MM.1S (cell line): ENCODE measurements around the gene SOBP.

Experiments
- DNase-seq: peaks from one replicate; pipeline ENCODE4 v3.0.0-alpha.2; 2015
- H2AFZ ChIP-seq: fragments of 300-600 bp; sonication (generic); 2 replicates; pipeline ENCODE4 v1.6.0; 2016; ENCODE audit warnings: antibody characterized with exemption, low read length
- H3F3A ChIP-seq: fragments of 300-600 bp; sonication (generic); 2 replicates; pipeline ENCODE4 v1.6.1; 2016; ENCODE audit warnings: mild to moderate bottlenecking, antibody characterized with exemption, low read length, moderate library complexity, mixed read lengths; ENCODE audit not compliant: insufficient read depth
- H3K27ac ChIP-seq: fragments of 300-600 bp; sonication (generic); 2 replicates; pipeline ENCODE4 v1.5.1; 2016; ENCODE audit warnings: mild to moderate bottlenecking, low read length
- H3K27me3 ChIP-seq: fragments of 300-600 bp; sonication (generic); replicated peaks from 2 replicates; pipeline ENCODE4 v1.6.0; 2016; ENCODE audit warnings: low read length; ENCODE audit not compliant: insufficient read depth
- H3K36me3 ChIP-seq: fragments of 300-600 bp; sonication (generic); replicated peaks from 2 replicates; pipeline ENCODE4 v1.6.1; 2016; ENCODE audit warnings: mild to moderate bottlenecking, low read length, mixed read lengths; ENCODE audit not compliant: insufficient read depth
- H3K4me1 ChIP-seq: fragments of 300-600 bp; sonication (generic); 2 replicates; pipeline ENCODE4 v1.6.1; 2016; ENCODE audit warnings: low read length, mixed read lengths
- H3K4me2 ChIP-seq: fragments of 300-600 bp; sonication (generic); 2 replicates; pipeline ENCODE4 v1.6.0; 2016; ENCODE audit warnings: low read depth, low read length
- H3K4me3 ChIP-seq: fragments of 300-600 bp; sonication (generic); 2 replicates; pipeline ENCODE4 v1.5.1; 2016; ENCODE audit warnings: low read length, mixed read lengths
- H3K79me2 ChIP-seq: fragments of 300-600 bp; sonication (generic); 2 replicates; pipeline ENCODE4 v1.6.1; 2016; ENCODE audit warnings: mixed run types, low read length, mixed read lengths
- H3K9ac ChIP-seq: fragments of 300-600 bp; sonication (generic); 2 replicates; pipeline ENCODE4 v1.6.1; 2016; ENCODE audit warnings: low read length, mixed read lengths
- H3K9me2 ChIP-seq: fragments of 300-600 bp; sonication (generic); replicated peaks from 2 replicates; pipeline ENCODE4 v1.6.1; 2016; ENCODE audit warnings: mild to moderate bottlenecking, low read length, mixed read lengths; ENCODE audit not compliant: insufficient read depth
- H3K9me3 ChIP-seq: fragments of 300-600 bp; sonication (generic); replicated peaks from 2 replicates; pipeline ENCODE4 v1.6.1; 2016; ENCODE audit warnings: mild to moderate bottlenecking, low read length, mixed read lengths; ENCODE audit not compliant: insufficient read depth
- H4K20me1 ChIP-seq: fragments of 300-600 bp; sonication (generic); 2 replicates; pipeline ENCODE4 v1.6.1; 2016; ENCODE audit warnings: mild to moderate bottlenecking, low read length, moderate library complexity, mixed read lengths; ENCODE audit not compliant: insufficient read depth
- CTCF ChIP-seq: fragments of 300-600 bp; sonication (generic); IDR thresholded peaks from 2 replicates; pipeline ENCODE4 v1.5.1; 2016; ENCODE audit warnings: antibody characterized with exemption, low read length, mixed read lengths
- EZH2 ChIP-seq: fragments of 300-600 bp; sonication (generic); optimal IDR thresholded peaks from 2 replicates; pipeline ENCODE3; 2017; ENCODE audit warnings: low read depth, mild to moderate bottlenecking, antibody characterized with exemption, low read length, mixed read lengths
- EZH2phosphoT487 ChIP-seq: fragments of 300-600 bp; sonication (generic); IDR thresholded peaks from 2 replicates; pipeline ENCODE4 v1.6.1; 2018; ENCODE audit warnings: antibody characterized with exemption, low read length

The SOBP gene

GRCh38 chr6:107564589-107564951 is 74.7 kb downstream of the SOBP start:
- no peak overlapping the region for H3K27ac ChIP-seq
- H3K79me2 ChIP-seq = no peaks in the 10 kb centered on the region
- no peaks in the 10 kb centered on the region for H3K27me3 ChIP-seq
- no peaks in the 10 kb centered on the region for H3K9me2 ChIP-seq
- no peak overlapping the region for H3K9ac ChIP-seq
- H3K36me3 ChIP-seq = no peaks in the 10 kb centered on the region
- H2AFZ ChIP-seq = no peak overlapping the region
- H3K4me1 ChIP-seq = 0 out of 2 replicates have a peak, but pooled peaks cover 5% of the 10 kb centered on the region
- H3K4me3 ChIP-seq = no peak overlapping the region
- H3K9me3 ChIP-seq = no peaks in the 10 kb centered on the region
- no peak for DNase-seq
- no peak overlapping the region for H3K4me2 ChIP-seq
- TF ChIP-seq EZH2phosphoT487 = no peak
- TF ChIP-seq CTCF = no peak
- TF ChIP-seq EZH2 = no peak
- H4K20me1 ChIP-seq = no peaks in the 10 kb centered on the region
- no peaks in the 10 kb centered on the region for H3F3A ChIP-seq

GRCh38 chr6:107565165-107565723 is 75.3 kb downstream of the SOBP start:
- Histone ChIP-seq H3K9me2 (no peaks in the 10 kb centered on the region), H4K20me1 (no peaks in the 10 kb centered on the region), H3K27ac (no peak overlapping the region), H3F3A (no peaks in the 10 kb centered on the region), H3K36me3 (no peaks in the 10 kb centered on the region), H2AFZ (no peak overlapping the region), H3K4me1 (0 out of 2 replicates have a peak, but pooled peaks cover 4% of the 10 kb centered on the region), H3K9ac (no peak overlapping the region), H3K9me3 (no peaks in the 10 kb centered on the region), H3K79me2 (no peaks in the 10 kb centered on the region), H3K4me3 (no peak overlapping the region), H3K27me3 (no peaks in the 10 kb centered on the region), H3K4me2 (no peak overlapping the region)
- TF ChIP-seq CTCF (no peak), EZH2phosphoT487 (no peak), EZH2 (no peak)
- DNase-seq = no peak

GRCh38 chr6:107567643-107568042 is 77.7 kb downstream of the SOBP start:
- H3K9ac ChIP-seq = no peak overlapping the region
- no peak for DNase-seq
- H3K36me3 ChIP-seq = no peaks in the 10 kb centered on the region

More at GRCh38 chr6:107567643-107568042, 77.7 kb downstream of the SOBP start:
- H2AFZ ChIP-seq = no peak overlapping the region
- H3K4me2 ChIP-seq = no peak overlapping the region
- no peak for TF ChIP-seq EZH2
- TF ChIP-seq CTCF = no peak
- TF ChIP-seq EZH2phosphoT487 = no peak
- H3K4me3 ChIP-seq = no peak overlapping the region
- no peak overlapping the region for H3K27ac ChIP-seq
- no peaks in the 10 kb centered on the region for H3K9me2 ChIP-seq
- no peaks in the 10 kb centered on the region for H4K20me1 ChIP-seq
- H3K79me2 ChIP-seq = no peaks in the 10 kb centered on the region
- H3F3A ChIP-seq = no peaks in the 10 kb centered on the region
- no peaks in the 10 kb centered on the region for H3K4me1 ChIP-seq
- no peaks in the 10 kb centered on the region for H3K27me3 ChIP-seq
- H3K9me3 ChIP-seq = no peaks in the 10 kb centered on the region
